Hematopoietic multipotent progenitor cell treated with erythropoietin and hydrocortisone succinate and interleukin-3 and kit ligand, for 4 days (in vitro differentiated cells): ENCODE results near the gene VEGFA.

Experiments
- DNase-seq: peaks from one replicate; pipeline ENCODE4 v3.0.0-alpha.2; 2015

VEGFA gene

DNA sequence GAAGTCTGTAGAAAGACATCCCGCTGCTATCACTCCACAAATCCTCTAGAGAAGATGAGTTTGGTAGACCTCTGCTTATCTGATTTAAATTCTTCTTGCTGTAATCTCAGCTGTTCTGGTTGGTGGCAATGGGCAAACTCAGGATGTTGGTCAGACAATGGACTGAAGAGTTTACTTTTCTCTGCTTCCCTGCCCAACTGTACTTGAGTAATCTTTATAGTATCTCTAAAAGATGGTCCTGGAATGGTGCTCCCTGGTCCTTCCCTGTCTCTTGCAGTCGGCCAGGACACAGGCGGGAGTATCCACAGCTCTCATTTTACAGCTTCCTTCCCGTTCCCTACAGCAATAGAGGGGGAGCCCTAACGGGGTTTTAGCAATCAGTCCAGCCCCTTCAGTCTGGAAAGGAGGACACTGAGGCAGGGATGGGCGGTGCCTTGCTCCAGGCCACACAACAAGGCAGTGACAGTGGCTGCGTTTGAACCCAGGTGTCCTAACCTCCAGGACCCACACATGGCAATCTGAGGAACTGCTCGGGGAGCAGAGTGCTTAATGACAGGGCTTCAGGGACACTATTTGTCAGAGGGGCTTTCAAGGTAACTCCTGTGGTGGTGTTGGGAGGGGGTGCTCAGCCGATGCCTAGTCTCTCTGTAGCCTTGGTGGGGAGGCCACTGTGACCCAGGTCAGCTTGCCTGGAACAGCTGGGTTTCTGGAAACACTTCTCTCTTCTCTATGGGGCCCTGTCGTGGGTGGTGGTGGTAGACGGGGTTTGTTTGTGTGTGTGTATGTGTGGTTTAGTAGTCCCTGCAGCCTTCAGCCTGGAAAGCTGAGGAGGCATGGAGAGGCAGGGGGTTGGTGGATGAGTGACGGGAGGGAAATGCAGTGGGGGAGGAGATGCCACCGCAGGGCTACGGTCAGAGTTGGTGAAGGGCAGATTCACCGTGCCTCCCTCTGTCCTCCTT lies 9.5 kb upstream of the VEGFA start:
- no peak for DNase-seq

DNA sequence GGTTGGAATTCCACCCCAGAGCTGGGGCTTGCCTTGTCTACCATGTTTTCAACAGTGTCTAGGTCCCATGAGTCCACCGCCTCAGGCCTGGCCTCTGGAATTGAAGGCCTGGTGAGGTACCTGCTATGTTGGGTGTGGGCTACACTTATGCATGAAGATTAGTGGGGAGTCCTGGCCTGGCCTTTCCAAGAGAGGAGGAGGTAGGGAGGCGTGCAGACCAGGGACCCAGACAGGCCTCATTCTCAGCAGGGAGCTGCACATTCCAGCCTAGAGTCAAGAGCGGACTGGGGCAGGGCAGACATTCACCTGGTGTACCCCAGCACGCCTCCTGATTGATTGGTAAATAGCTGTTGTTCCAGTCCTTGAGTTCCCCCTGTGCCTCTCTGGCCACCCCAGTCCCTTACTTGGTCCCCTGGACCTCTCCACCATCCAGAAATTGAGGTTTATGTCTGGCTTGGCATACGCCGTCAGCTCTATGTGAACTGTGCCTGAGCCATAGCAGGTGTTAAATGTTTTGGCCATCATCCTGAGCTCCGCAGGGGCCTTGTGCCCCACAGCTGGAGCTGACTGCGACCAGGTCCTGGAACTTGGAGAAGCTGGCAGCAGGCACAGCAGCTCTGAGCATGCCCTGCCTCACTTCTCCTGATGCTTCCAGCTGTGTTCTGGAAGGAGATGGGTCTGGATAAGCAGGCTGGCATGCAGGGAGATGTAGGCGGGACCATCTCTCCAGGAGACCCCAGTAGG lies 8.2 kb upstream of the VEGFA start:
- no peak for DNase-seq

DNA sequence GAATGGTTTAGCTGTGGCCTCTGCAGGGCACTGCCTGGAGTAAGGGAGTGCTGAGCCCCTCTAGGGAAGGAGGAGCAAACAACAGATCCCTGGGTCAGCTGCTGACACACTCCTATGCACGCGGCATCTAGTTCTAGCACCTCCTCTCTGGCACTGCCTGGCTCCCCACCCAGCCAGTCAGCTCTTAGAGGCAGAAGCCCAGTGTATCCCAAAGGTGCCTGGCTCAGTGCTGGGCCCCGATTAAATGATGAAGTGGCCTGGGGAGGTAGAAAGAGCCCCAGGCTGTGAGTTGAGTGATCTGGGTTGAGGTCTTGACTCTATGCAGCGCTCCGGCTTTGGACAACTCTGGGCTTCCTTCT lies 7.6 kb upstream of the VEGFA start:
- DNase-seq: no peak

DNA sequence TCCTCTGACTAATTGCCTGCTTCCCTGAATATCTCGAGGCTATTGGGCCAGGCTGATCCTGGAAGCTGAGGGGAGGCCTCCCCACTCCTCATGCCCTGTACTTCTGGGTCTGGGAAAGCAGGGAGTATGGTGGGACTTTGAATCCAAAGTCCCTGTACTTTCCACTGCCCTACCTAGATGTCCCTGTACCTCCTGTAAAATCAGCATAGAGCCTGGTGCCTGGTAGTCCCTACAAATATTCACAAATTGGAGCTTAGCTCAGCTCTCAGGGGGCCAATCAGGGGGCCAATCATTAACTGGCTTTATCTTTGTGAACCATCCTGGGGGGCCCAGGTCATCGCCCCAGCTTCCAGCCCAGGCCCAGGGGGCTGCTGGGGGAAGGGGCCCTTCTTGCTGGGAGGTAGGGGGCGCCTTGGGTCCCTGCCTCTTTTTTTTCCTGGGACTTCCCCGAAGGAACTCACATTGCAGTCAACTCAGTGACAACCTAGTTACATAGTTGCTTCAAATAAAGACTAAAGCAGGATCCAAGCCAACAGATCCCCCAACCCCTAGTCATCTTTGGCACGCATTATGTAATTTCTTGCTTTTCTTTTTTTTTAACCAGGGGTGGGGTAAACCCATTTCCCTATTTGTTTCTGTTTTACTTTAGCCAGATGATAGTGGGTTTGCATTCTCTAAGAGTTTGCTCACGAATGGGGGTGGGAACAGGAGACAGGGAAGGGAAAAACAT lies 6.9 kb upstream of the VEGFA start:
- peak; percentile 55 for DNase-seq

DNA sequence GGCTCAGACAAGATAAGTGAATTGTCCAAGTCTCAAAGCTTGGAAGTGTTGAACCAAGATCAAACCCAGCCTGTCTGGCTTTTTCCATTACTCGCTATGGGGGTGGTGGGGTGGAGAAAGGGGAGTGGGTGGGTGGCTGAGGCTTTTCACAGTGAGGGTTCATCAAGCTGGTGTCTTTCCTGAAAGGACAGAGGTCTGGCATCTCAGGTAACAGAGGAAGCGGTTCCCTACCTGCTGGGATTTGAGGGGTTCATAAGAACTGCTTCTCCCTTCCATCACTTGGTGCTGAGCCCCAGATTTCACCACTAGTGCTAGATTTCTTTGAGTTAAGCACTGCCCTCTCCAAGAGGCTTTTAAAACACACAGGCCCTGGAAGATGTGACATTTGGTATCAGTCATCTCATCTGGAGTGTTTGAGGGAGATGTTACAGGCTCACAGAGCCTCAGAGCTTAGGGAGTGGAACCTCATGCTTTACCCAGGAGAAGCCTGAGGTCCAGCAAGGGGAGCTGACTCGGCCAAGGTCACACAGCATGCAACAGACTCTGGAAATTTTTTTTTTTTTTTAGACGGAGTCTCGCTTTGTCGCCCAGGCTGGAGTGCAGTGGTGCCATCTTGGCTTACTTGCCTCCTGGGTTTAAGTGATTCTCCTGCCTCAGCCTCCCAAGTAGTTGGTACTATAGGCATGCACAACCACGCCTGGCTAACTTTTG lies 6.0 kb upstream of the VEGFA start:
- no peak for DNase-seq

DNA sequence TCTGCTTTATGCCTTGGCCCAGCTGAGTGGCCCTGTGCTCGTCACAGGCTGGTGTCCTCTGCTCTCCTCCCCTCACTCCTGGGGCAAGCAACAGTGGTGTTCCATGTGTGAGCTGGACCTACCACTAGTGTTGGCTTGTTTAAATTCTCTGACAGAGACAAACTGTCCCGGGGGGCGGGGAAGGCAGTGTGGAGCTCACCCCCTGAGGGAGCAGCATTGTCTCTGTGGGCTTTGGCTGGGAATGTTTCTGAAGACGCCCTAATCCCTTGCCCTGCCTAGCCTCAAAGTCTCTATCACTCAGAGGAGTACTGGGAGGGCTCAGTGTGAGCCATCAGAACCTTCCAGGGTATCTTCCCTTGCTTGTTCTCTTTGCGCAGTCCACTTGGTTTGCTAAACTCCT lies 5.2 kb upstream of the VEGFA start:
- DNase-seq: no peak

DNA sequence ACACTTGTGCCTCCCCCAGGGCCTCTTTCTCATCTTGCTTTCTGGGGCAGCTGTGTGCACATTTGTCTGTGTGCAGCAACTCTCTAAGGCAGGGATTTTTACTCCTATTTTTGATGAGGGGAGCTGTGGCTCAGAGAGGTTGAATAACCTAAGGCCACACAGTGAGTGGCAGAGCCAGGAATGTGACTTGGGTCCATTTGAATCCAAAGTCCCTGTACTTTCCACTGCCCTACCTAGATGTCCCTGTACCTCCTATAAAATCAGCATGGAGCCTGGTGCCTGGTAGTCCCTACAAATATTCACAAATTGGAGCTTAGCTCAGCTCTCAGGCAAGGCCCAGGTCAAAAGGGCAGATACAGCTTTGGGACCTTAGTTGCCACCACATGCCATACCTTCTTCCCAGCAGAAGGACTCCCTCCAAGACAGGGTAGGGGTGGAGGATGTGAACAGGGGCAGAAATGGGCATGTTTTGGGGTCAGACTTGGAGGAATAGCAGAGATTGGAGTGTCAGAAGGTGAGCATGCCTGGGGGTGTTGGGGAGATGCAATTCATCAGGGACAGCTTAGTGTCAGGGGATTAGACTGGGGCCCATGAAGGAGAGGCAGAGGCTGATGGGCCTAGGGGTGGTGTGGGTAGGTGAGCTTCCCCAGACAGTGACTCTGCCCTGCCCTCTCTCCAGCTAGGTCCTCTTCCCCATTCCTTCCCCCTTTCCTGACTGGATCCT lies 4.1 kb upstream of the VEGFA start:
- no peak for DNase-seq

DNA sequence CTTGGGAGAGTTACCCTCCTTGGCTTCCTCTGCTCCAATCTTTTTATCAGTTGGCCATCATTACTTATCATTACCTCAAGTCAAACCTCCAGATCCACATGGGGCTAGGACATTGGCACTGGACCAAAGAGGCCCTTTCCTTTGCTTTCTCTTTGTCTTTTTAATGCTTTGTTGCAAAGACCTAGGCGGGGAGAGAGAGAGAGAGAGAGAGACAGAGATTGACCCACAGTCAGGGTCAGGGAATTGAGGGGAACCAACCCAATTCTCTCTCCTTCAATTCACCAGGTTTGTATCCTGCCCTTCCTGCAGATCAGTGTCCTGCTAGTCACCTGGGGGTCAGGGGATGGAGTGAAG lies 3.5 kb upstream of the VEGFA start:
- DNase-seq: no peak

DNA sequence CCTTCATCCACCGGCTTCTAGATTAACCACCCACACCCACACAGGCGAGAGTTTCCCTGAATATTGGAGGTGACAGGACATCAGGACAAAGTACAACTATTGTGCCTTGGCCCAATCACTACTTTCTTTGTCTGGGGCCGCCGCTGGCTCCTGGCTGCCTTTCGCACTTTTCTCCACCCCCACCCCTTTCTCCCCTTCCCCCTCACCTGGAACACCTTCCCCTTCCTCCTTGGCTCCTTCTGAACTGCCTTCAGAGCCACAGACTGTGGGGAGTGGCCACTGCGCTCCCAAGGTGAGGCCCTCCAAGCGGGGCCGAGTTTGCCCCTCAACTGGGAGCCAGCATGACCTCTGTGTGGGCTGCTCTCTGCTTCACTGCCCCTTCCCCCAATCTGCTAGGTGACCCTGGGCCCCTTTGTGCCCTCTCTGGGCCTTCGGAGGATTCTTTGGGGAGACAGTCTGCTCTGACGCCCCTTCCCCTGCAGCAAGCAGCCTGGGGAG lies 3.0 kb upstream of the VEGFA start:
- no peak for DNase-seq

DNA sequence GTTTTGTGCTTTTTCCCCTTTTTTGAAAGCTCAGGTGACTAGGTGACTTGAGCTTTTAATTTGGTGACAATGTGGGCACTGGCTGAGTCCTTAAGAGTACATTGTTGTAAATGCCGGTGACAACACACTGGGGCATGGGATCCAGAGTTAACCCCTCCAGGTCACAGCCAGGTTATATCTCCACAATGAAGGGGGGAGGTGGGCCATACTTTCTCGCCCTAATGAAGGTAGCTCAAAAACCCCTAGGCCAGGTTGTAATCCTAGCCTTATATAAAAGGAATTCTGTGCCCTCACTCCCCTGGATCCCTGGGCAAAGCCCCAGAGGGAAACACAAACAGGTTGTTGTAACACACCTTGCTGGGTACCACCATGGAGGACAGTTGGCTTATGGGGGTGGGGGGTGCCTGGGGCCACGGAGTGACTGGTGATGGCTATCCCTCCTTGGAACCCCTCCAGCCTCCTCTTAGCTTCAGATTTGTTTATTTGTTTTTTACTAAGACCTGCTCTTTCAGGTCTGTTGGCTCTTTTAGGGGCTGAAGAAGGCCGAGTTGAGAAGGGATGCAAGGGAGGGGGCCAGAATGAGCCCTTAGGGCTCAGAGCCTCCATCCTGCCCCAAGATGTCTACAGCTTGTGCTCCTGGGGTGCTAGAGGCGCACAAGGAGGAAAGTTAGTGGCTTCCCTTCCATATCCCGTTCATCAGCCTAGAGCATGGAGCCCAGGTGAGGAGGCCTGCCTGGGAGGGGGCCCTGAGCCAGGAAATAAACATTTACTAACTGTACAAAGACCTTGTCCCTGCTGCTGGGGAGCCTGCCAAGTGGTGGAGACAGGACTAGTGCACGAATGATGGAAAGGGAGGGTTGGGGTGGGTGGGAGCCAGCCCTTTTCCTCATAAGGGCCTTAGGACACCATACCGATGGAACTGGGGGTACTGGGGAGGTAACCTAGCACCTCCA lies 2.2 kb upstream of the VEGFA start:
- no peak for DNase-seq

DNA sequence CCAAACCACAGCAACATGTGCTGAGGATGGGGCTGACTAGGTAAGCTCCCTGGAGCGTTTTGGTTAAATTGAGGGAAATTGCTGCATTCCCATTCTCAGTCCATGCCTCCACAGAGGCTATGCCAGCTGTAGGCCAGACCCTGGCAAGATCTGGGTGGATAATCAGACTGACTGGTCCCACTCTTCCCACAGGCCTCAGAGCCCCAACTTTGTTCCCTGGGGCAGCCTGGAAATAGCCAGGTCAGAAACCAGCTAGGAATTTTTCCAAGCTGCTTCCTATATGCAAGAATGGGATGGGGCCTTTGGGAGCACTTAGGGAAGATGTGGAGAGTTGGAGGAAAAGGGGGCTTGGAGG lies 1.5 kb upstream of the VEGFA start:
- DNase-seq: no peak

DNA sequence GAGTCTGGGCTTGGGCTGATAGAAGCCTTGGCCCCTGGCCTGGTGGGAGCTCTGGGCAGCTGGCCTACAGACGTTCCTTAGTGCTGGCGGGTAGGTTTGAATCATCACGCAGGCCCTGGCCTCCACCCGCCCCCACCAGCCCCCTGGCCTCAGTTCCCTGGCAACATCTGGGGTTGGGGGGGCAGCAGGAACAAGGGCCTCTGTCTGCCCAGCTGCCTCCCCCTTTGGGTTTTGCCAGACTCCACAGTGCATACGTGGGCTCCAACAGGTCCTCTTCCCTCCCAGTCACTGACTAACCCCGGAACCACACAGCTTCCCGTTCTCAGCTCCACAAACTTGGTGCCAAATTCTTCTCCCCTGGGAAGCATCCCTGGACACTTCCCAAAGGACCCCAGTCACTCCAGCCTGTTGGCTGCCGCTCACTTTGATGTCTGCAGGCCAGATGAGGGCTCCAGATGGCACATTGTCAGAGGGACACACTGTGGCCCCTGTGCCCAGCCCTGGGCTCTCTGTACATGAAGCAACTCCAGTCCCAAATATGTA lies 957 bp upstream of the VEGFA start:
- no peak for DNase-seq

DNA sequence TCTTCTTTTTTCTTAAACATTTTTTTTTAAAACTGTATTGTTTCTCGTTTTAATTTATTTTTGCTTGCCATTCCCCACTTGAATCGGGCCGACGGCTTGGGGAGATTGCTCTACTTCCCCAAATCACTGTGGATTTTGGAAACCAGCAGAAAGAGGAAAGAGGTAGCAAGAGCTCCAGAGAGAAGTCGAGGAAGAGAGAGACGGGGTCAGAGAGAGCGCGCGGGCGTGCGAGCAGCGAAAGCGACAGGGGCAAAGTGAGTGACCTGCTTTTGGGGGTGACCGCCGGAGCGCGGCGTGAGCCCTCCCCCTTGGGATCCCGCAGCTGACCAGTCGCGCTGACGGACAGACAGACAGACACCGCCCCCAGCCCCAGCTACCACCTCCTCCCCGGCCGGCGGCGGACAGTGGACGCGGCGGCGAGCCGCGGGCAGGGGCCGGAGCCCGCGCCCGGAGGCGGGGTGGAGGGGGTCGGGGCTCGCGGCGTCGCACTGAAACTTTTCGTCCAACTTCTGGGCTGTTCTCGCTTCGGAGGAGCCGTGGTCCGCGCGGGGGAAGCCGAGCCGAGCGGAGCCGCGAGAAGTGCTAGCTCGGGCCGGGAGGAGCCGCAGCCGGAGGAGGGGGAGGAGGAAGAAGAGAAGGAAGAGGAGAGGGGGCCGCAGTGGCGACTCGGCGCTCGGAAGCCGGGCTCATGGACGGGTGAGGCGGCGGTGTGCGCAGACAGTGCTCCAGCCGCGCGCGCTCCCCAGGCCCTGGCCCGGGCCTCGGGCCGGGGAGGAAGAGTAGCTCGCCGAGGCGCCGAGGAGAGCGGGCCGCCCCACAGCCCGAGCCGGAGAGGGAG lies 580 bp downstream of the VEGFA start:
- peak; percentile 75 for DNase-seq

DNA sequence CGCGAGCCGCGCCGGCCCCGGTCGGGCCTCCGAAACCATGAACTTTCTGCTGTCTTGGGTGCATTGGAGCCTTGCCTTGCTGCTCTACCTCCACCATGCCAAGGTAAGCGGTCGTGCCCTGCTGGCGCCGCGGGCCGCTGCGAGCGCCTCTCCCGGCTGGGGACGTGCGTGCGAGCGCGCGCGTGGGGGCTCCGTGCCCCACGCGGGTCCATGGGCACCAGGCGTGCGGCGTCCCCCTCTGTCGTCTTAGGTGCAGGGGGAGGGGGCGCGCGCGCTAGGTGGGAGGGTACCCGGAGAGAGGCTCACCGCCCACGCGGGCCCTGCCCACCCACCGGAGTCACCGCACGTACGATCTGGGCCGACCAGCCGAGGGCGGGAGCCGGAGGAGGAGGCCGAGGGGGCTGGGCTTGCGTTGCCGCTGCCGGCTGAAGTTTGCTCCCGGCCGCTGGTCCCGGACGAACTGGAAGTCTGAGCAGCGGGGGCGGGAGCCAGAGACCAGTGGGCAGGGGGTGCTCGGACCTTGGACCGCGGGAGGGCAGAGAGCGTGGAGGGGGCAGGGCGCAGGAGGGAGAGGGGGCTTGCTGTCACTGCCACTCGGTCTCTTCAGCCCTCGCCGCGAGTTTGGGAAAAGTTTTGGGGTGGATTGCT lies 1.3 kb downstream of the VEGFA start:
- peak; percentile 86 for DNase-seq

DNA sequence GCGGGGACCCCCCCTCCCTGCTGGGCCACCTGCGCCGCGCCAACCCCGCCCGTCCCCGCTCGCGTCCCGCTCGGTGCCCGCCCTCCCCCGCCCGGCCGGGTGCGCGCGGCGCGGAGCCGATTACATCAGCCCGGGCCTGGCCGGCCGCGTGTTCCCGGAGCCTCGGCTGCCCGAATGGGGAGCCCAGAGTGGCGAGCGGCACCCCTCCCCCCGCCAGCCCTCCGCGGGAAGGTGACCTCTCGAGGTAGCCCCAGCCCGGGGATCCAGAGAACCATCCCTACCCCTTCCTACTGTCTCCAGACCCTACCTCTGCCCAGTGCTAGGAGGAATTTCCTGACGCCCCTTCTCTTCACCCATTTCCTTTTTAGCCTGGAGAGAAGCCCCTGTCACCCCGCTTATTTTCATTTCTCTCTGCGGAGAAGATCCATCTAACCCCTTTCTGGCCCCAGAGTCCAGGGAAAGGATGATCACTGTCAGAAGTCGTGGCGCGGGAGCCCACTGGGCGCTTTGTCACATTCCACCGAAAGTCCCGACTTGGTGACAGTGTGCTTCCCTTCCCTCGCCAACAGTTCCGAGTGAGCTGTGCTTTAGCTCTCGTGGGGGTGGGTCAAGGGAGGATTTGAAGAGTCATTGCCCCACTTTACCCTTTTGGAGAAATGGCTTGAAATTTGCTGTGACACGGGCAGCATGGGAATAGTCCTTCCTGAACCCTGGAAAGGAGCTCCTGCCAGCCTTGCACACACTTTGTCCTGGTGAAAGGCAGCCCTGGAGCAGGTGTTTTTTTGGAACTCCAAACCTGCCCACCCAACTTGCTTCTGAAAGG lies 2.1 kb downstream of the VEGFA start:
- DNase-seq: peak; percentile 85

DNA sequence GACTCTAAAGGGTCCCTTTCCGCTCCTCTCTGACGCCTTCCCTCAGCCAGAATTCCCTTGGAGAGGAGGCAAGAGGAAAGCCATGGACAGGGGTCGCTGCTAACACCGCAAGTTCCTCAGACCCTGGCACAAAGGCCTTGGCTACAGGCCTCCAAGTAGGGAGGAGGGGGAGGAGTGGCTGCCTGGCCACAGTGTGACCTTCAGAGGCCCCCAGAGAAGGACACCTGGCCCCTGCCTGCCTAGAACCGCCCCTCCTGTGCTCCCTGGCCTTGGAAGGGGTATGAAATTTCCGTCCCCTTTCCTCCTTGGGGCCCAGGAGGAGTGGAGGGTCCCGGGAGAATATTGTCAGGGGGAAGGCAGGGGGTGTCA lies 2.7 kb downstream of the VEGFA start:
- peak; percentile 44 for DNase-seq

DNA sequence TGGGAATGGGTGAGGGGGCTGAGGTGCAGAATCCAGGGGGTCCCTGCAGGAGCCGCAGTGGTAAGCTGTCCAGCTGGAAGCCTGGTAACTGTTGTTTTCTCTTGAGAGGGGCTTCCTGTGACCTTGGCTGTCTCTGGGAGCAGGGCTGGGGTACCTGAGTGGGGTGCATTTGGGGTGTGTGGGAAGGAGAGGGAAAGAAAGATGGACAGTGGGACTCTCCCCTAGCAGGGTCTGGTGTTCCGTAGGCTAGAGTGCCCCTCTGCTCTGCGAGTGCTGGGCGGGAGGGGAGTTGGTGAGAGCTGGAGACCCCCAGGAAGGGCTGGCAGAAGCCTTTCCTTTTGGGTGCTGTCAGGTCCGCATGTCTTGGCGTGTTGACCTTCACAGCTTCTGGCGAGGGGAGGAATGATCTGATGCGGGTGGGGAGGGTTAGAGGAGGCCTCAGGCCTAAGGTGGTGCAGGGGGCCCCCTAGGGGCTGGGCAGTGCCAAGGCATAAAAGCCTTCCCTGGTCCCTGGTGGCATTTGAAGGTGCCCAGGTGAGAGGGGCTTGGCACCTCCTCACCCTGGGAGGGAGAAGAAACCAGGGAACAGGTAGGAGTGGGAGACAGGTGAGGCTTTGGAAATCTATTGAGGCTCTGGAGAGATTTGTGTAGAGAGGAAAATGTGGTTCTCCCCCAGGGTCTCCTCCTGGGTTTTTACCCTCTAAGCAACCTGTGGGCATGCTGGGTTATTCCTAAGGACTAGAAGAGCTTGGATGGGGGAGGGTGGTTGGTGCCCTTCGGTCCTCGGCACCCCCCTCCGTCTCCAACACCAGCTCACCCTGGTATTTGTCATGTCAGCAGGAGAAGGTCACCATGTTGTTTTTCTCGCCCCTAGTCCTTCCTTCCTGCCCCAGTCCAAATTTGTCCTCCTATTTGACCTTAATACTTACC lies 3.3 kb downstream of the VEGFA start:
- DNase-seq: peak; percentile 92
